ENCODE data around the gene DNAJC5G. TPM values are rescaled to one million over a fixed set of nuclear protein-coding genes. Genes with fewer than 3 reads are reported as not detected.
"Not testable (repeated sequence)": the region's sequence is repeated elsewhere in the genome, so short reads cannot be mapped to it uniquely, and the experiment has no call there.

DNAJC5G gene
- total RNA-seq, 2 donors from 2014 or later = not detected

DNA sequence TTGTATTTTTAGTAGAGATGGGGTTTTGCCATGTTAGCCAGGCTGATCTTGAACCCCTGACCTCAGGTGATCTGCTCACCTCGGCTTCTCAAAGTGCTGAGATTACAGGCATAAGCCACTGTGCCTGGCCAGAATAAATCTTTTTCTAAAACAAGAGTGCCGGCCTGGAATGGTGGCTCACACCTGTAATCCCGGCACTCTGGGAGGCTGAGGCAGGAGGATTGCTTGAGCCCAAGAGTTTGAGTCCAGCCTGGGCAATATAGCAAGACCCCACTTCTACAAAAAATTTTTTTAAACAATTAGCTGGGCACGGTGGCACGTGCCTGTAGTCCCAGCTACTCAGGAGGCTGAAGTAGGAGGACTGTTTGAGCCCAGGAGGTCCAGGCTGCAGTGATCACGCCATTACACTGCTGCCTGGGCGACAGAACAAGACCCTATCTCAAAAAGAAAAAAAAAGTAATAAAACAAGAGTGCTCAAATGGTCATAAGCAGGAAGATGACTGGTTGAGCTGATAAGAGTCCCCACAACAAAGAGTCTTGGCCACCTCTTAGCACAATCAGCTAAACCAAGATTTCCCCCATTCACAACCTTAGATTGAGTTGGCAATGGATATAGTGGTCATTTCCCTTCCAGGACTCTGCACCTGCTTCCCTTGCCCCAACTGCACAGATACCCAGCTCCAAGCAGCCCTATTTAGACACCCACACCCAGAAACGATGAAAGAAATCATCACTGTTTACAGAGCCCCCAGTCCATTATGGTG, 38.8 kb downstream of the DNAJC5G start:
- no peak overlapping the region for H3K9ac ChIP-seq (ENCODE audit: low read depth in 2 of 2, low read length in 2 of 2)
- no peaks in the 10 kb centered on the region for H3K9me3 ChIP-seq
- no peaks in the 10 kb centered on the region for H3K27me3 ChIP-seq
- H3K27ac ChIP-seq = no peak overlapping the region
- DNase-seq = no peak
- H3K36me3 ChIP-seq = no peaks in the 10 kb centered on the region
- H3K4me1 ChIP-seq = no peaks in the 10 kb centered on the region
- intact Hi-C loops (cut with DNase I) = no loop called here
- no peak overlapping the region for H3K4me3 ChIP-seq
- TF ChIP-seq, protein P1, sequence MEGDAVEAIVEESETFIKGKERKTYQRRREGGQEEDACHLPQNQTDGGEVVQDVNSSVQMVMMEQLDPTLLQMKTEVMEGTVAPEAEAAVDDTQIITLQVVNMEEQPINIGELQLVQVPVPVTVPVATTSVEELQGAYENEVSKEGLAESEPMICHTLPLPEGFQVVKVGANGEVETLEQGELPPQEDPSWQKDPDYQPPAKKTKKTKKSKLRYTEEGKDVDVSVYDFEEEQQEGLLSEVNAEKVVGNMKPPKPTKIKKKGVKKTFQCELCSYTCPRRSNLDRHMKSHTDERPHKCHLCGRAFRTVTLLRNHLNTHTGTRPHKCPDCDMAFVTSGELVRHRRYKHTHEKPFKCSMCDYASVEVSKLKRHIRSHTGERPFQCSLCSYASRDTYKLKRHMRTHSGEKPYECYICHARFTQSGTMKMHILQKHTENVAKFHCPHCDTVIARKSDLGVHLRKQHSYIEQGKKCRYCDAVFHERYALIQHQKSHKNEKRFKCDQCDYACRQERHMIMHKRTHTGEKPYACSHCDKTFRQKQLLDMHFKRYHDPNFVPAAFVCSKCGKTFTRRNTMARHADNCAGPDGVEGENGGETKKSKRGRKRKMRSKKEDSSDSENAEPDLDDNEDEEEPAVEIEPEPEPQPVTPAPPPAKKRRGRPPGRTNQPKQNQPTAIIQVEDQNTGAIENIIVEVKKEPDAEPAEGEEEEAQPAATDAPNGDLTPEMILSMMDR (IDR thresholded peaks at IDR 0.05) = no peak

DNA sequence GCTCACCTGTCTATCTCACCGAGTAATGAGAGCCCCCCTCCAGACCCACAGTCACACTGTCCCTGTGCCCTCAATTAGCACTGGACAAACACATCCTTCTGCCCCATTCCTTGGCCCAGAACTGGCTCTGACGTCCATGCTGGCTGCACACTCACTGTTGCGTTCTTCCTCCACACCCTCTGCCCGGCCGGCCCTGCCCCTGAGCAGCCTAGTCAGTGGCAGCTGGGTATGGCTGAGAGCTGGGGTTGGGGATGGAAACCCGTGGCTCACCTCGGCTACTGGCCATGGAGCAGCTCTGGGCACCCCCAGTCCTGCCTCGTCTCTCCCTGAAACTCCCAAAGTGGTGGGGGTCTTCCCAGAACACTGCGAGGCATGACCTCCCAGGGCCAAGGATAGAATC, 39.5 kb downstream of the DNAJC5G start:
- H3K4me3 ChIP-seq = no peak overlapping the region
- intact Hi-C loops (cut with DNase I) = no loop called here
- H3K36me3 ChIP-seq = no peaks in the 10 kb centered on the region
- no peaks in the 10 kb centered on the region for H3K27me3 ChIP-seq
- H3K9me3 ChIP-seq = no peaks in the 10 kb centered on the region
- no peak overlapping the region for H3K9ac ChIP-seq (ENCODE audit: low read depth in 2 of 2, low read length in 2 of 2)
- H3K4me1 ChIP-seq = no peaks in the 10 kb centered on the region
- TF ChIP-seq, protein P1 (IDR thresholded peaks at IDR 0.05) = no peak
- no peak for DNase-seq
- no peak overlapping the region for H3K27ac ChIP-seq

DNA sequence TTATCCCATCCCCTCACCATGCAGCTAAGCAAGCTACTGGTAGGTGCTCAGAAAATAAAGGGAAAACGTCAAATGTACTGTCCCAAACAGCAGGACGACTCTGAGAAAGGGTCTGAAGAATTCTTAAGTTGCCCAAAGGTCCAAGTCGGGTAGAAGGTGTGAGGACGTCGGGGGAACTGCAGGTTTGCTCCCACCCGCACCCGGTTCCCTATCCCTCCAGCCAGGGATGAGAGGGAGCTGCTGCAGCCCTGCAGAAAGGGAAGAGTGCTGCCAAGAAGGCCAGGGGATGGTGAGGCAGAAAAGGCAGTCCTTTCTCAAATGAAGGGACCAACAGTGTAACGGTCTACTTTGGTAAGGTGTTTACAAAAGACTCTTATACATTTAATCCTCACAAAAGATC, 39.9 kb downstream of the DNAJC5G start:
- Histone ChIP-seq H3K36me3 (no peaks in the 10 kb centered on the region), H3K27ac (no peak overlapping the region), H3K4me1 (no peaks in the 10 kb centered on the region), H3K4me3 (no peak overlapping the region), H3K27me3 (no peaks in the 10 kb centered on the region), H3K9ac (ENCODE audit: low read depth in 2 of 2, low read length in 2 of 2) (no peak overlapping the region), H3K9me3 (no peaks in the 10 kb centered on the region)
- intact Hi-C loops (cut with DNase I) = no loop called here
- no peak for DNase-seq
- TF ChIP-seq, protein P1 (IDR thresholded peaks at IDR 0.05) = no peak

DNA sequence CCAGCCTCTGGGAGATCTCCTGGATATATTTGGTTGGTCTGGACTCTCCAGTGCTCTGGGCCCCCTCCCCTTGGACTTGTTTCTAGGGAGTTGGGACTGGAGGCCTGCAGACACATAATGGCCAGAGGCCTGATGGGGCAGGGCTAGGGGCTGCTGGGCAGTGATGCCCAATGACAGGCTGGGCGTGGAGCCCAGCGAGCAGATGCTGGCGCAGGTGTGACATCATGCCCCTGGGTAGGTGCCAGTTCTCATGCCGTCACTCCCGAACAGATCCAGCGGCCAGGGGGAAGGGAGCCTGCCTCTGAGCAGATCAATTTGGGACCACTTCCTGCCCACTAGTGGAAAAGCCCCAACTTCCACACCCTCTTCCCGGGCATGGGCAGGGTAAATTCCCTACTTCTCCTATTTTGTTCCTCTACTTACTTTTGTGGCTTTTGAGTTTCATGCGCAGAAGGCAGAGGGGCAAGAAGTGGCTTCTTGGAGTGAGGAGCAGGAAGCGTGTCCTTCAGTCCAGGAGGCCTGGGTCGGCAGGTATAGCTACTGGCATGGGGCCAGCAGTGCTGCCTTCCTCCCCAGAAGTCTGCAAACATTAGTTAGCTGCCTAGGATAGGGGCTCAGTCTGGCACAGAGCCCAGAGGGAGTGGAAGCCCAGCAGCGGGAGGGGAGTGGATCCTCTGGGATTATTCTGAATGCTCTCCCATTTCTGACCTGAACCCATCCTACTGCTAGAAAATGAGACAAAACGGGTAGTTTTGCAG, 41.6 kb downstream of the DNAJC5G start:
- intact Hi-C loops (cut with DNase I) = no loop called here
- TF ChIP-seq, protein P1 (IDR thresholded peaks at IDR 0.05) = no peak
- no peaks in the 10 kb centered on the region for H3K9me3 ChIP-seq
- no peak overlapping the region for H3K4me3 ChIP-seq
- DNase-seq = no peak
- H3K9ac ChIP-seq (ENCODE audit: low read depth in 2 of 2, low read length in 2 of 2) = no peak overlapping the region
- no peaks in the 10 kb centered on the region for H3K36me3 ChIP-seq
- no peak overlapping the region for H3K27ac ChIP-seq
- peaks cover under 1% of the 10 kb centered on the region for H3K4me1 ChIP-seq
- no peaks in the 10 kb centered on the region for H3K27me3 ChIP-seq

DNA sequence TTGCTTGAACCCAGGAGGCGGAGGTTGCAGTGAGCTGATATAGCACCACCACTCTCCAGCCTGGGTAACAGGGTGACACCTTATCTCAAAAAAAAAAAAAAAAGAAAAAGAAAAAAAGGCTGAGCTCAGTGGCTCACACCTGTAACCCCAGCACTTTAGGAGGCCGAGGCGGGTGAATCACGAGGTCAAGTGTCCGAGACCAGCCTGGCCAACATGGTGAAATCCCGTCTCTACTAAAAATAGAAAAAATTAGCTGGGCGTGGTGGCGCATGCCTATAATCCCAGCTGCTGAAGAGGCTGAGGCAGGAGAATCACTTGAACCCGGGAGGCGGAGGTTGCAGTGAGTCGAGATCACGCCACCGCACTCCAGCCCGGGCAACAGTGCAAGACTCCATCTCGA, 44.6 kb downstream of the DNAJC5G start:
- DNase-seq; H3K9me3 ChIP-seq; H3K27ac ChIP-seq; H3K27me3 ChIP-seq; H3K4me3 ChIP-seq; H3K36me3 ChIP-seq; intact Hi-C loops (cut with DNase I); H3K9ac ChIP-seq (ENCODE audit: low read depth in 2 of 2, low read length in 2 of 2): not testable (repeated sequence)
- peaks cover 14% of the 10 kb centered on the region for H3K4me1 ChIP-seq

Data from colonic mucosa (tissue), 4 donors.